WTC11 (cell line): ENCODE results near the gene GPR68. TPM values are rescaled to one million over a fixed set of nuclear protein-coding genes. Genes with fewer than 3 reads are reported as not detected.

ENCODE experiments used
- ATAC-seq: fragments of 200-7000 bp; cut with Tn5 transposase; 2 replicates; pipeline ENCODE4 v1.10.0; 2021; ENCODE audit warnings: mild to moderate bottlenecking, moderate library complexity
- CTCF ChIA-PET: fragments of 300-600 bp; sonication (Branson Sonifier 250); formaldehyde crosslinking; loops from one replicate; lab custom pipeline; 2021; ENCODE audit warnings: antibody characterized with exemption; lab: Charles Lee
- POLR2A ChIA-PET: fragments of 350-600 bp; sonication (Branson Sonifier 250); formaldehyde crosslinking; loops from one replicate; lab custom pipeline; 2021; ENCODE audit warnings: antibody characterized with exemption; lab: Charles Lee
- DNase-seq: peaks from one replicate; pipeline ENCODE4 v3.0.0; 2021; ENCODE audit warnings: low spot score
- H3K27ac Mint-ChIP-seq: 2 replicates; pipeline ENCODE4 v1.8.0; 2021; ENCODE audit warnings: mixed read lengths
- H3K27me3 Mint-ChIP-seq: 2 replicates; pipeline ENCODE4 v1.8.0; 2021; ENCODE audit warnings: low read depth, mild to moderate bottlenecking, moderate library complexity, mixed read lengths
- H3K36me3 Mint-ChIP-seq: 2 replicates; pipeline ENCODE4 v1.8.0; 2021; ENCODE audit warnings: mixed read lengths
- H3K4me1 Mint-ChIP-seq: 2 replicates; pipeline ENCODE4 v1.8.0; 2022; ENCODE audit warnings: mixed read lengths
- H3K4me3 Mint-ChIP-seq: 2 replicates; pipeline ENCODE4 v1.8.0; 2021; ENCODE audit warnings: mild to moderate bottlenecking, moderate library complexity, mixed read lengths
- H3K9me3 Mint-ChIP-seq: 2 replicates; pipeline ENCODE4 v1.8.0; 2021; ENCODE audit warnings: mixed read lengths
- CBFB ChIP-seq: sonication (generic); formaldehyde crosslinking; IDR thresholded peaks from 2 replicates; pipeline ENCODE4 v1.8.1; 2022; ENCODE audit warnings: mild to moderate bottlenecking, low read depth, missing genetic modification reagents
- CDX4 ChIP-seq: fragments of 250-450 bp; sonication (Bioruptor Pico); IDR thresholded peaks from 2 replicates; pipeline ENCODE4 v1.9.0; 2021; ENCODE audit warnings: moderate library complexity, mild to moderate bottlenecking, inconsistent platforms, borderline replicate concordance
- CTCF ChIP-seq: fragments of 200-600 bp; IDR thresholded peaks from 2 replicates; pipeline ENCODE4 v1.8.0; 2022; ENCODE audit warnings: antibody characterized with exemption
- FOXK1 ChIP-seq: sonication (generic); formaldehyde crosslinking; IDR thresholded peaks from 2 replicates; pipeline ENCODE4 v1.8.0; 2022; ENCODE audit warnings: mild to moderate bottlenecking, moderate library complexity, missing genetic modification reagents
- GRHL2 ChIP-seq: fragments of 250-450 bp; sonication (Bioruptor Pico); IDR thresholded peaks from 2 replicates; pipeline ENCODE4 v1.8.0; 2022; ENCODE audit warnings: mild to moderate bottlenecking, moderate library complexity; ENCODE audit not compliant: insufficient replicate concordance, severe bottlenecking
- HMGXB4 ChIP-seq: sonication (generic); formaldehyde crosslinking; IDR thresholded peaks from 2 replicates; pipeline ENCODE4 v1.8.1; 2023; ENCODE audit warnings: mild to moderate bottlenecking, moderate library complexity, missing genetic modification reagents
- NR3C1 ChIP-seq: sonication (generic); formaldehyde crosslinking; conservative IDR thresholded peaks from 2 replicates; pipeline ENCODE4 v1.8.1; 2023; ENCODE audit warnings: low read depth, mild to moderate bottlenecking, missing genetic modification reagents
- PRDM15 ChIP-seq: sonication (generic); formaldehyde crosslinking; IDR thresholded peaks from 2 replicates; pipeline ENCODE4 v1.8.0; 2022; ENCODE audit warnings: missing genetic modification reagents
- ZNF138 ChIP-seq: sonication (generic); formaldehyde crosslinking; conservative IDR thresholded peaks from 2 replicates; pipeline ENCODE4 v1.8.1; 2022; ENCODE audit warnings: mild to moderate bottlenecking, moderate library complexity, missing genetic modification reagents
- ZNF219 ChIP-seq: sonication (generic); formaldehyde crosslinking; IDR thresholded peaks from 2 replicates; pipeline ENCODE4 v1.8.0; 2023; ENCODE audit warnings: missing genetic modification reagents, mild to moderate bottlenecking, borderline replicate concordance
- ZNF232 ChIP-seq: sonication (generic); formaldehyde crosslinking; IDR thresholded peaks from 2 replicates; pipeline ENCODE4 v1.8.0; 2022; ENCODE audit warnings: mild to moderate bottlenecking, missing genetic modification reagents
- ZNF263 ChIP-seq: sonication (generic); formaldehyde crosslinking; IDR thresholded peaks from 2 replicates; pipeline ENCODE4 v1.8.1; 2022; ENCODE audit warnings: low read depth, mild to moderate bottlenecking, moderate library complexity, missing genetic modification reagents
- ZNF532 ChIP-seq: fragments of 250-450 bp; sonication (Bioruptor Pico); IDR thresholded peaks from 2 replicates; pipeline ENCODE4 v1.9.0; 2021; ENCODE audit warnings: mild to moderate bottlenecking, borderline replicate concordance
- total RNA-seq: library from RNA; stranded (reverse); gene quantifications from 3 replicates; pipeline ENCODE4 v1.2.3, GENCODE V29; 2021

Gene GPR68
- total RNA-seq, 1 experiment from 2014 or later, result 0.28 TPM

GRCh38 chr14:91241863-91242262, 2.6 kb downstream of the GPR68 start:
- Mint-ChIP-seq H3K4me3 (no peak overlapping the region), H3K36me3 (peaks cover 3% of the 10 kb centered on the region; the same call in 1 of the 2 replicates), H3K4me1 (no peaks in the 10 kb centered on the region; the same call in 1 of the 2 replicates), H3K9me3 (peaks cover 17% of the 10 kb centered on the region)
- ATAC-seq, result no peak
- POLR2A ChIA-PET, result no interaction called here
- CTCF ChIA-PET, result interaction anchor here (1.5 kb wide), 1 partner anchor 69 kb away, joined by 3 read pairs; no protein-coding TSS in a partner anchor
- TF ChIP-seq CTCF (no peak), CDX4 (no peak), ZNF219 (no peak), FOXK1 (CRISPR knock-in tag) (no peak), CBFB (CRISPR knock-in tag) (no peak), ZNF138 (CRISPR knock-in tag) (no peak), PRDM15 (CRISPR knock-in tag) (no peak), NR3C1 (CRISPR knock-in tag) (no peak), GRHL2 (CRISPR knock-in tag) (no peak), ZNF263 (CRISPR knock-in tag) (no peak), ZNF232 (CRISPR knock-in tag) (no peak), ZNF532 (CRISPR knock-in tag) (no peak), HMGXB4 (no peak)
- TF ChIP-seq, all 79 proteins: peak for 0
- Mint-ChIP-seq H3K27me3 (peaks cover 7% of the 10 kb centered on the region), H3K27ac (no peak overlapping the region)
- no peak for DNase-seq
